ENCODE results near the gene FLNB.
A peak's percentile ranks its signal among the peaks of the same experiment; 100 is the strongest.

The FLNB gene

DNA sequence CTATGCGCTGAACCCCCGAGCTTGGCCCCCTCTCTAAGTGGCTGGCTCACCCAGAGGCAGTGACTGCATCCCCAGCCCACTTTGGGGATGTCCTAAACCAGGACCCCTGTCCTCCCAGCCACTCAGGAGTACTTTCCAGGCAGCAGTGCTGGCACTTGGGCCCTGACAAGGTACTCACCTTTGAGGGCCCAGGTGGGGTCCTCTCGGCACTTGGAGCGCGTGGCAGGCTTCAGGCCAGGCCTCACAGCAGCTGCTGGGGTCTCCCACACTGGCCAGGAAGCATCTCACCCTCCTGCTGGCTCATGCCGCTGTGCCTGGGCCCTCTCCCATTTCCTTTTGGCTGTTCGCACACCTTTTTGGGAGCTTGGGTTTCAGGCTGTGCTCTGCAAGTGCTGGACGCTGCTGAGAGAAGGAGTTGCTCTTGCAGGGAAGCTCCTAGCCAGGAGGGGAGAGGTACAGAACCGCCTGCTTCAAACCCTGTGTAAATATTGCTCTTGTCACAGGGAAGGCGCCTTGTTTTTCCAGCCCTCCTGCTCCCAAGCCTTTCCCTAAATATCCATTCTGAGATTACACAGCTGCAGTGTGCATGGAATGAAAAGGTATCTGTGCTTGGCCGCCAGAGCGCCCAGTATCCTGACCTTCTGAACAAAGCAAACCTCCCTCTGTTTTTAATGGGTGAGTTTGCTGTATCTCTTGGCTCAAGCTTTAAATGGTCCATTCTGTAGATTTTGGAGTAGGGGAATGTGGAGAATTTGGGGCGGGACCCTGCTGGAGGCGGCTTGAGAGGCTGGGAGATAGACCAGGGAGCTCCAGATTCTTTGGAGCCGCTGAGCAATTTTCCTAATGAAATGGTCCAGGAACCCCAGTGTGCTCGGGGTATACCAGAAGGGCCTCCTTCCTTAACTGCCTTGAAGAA lies 156.9 kb downstream of the FLNB start:
- DNase-seq (ENCODE audit: low spot score) = no peak

DNA sequence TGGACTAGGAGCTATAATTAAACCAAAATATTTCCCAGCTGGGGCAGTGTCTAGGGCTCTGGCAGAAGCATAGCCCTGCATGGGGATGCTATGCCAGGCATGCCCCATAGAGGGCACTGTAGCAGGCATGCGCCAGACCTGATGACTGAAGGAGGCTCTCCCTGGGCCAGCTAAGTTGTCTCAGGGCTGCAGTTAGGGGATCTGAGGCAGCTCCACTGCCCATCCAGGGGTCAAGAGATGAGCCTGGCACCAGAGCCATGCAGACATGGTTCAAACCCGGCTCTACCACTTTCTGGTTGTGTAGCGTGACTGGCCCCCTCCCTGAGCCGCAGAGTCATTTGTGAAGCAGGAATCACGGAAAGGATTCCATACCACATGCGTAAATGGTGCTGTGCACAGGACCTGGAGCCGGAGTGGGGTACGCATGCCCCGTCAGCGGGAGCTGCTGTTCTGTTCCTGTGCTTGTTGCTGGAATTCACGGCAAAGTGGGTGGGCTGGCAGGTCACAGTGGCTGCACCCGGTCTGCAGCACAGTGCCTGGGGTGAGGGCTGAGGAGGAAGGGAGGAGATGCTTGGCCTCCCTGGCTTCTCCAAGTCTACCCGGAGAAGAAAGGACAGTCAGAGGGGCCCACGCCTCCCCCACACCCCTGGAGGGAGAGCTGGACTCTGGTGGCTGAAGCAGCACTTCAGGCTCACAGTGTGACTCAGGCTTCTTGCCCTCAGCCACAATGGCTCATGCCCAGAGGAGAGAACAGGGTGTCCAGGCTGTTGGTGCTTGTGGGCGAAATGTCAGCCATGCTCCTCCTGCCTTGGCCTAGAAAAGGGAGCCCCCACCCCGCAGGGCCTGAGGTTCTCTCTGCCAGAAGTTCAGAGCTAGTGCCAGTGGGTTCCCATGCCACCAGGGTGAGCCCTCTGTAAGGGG lies 159.5 kb downstream of the FLNB start:
- DNase-seq (ENCODE audit: low spot score) = peak; percentile 91

GRCh38 chr3:58168498-58168897 lies 160.3 kb downstream of the FLNB start:
- DNase-seq (ENCODE audit: low spot score) = no peak

DNA sequence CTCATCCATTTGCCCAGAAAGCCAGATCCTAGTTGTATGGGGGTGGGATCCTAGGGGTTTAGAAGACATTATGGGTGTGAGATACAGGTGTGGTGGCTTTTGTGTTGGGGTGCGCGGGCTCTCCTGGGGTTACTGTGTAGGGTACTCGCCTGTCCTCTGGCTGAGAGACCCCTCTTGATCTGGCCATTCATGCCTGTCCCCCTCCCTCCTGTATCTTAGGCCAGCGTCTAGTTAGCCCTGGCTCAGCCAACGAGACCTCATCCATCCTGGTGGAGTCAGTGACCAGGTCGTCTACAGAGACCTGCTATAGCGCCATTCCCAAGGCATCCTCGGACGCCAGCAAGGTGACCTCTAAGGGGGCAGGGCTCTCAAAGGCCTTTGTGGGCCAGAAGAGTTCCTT lies 161.1 kb downstream of the FLNB start:
- no peak for DNase-seq (ENCODE audit: low spot score)

GRCh38 chr3:58170376-58170775 lies 162.2 kb downstream of the FLNB start:
- no peak for DNase-seq (ENCODE audit: low spot score)

- no peak for DNase-seq (ENCODE audit: low spot score)
Measured at GRCh38 chr3:58171126-58171525, 162.9 kb downstream of the FLNB start.

GRCh38 chr3:58173029-58173668 lies 164.9 kb downstream of the FLNB start:
- DNase-seq (ENCODE audit: low spot score) = no peak

GRCh38 chr3:58173669-58174398 lies 165.6 kb downstream of the FLNB start:
- DNase-seq (ENCODE audit: low spot score) = no peak

GRCh38 chr3:58175187-58175436 lies 166.9 kb downstream of the FLNB start:
- no peak for DNase-seq (ENCODE audit: low spot score)

- DNase-seq (ENCODE audit: low spot score) = peak; percentile 47
Measured at GRCh38 chr3:58175437-58176184, 167.4 kb downstream of the FLNB start.

DNA sequence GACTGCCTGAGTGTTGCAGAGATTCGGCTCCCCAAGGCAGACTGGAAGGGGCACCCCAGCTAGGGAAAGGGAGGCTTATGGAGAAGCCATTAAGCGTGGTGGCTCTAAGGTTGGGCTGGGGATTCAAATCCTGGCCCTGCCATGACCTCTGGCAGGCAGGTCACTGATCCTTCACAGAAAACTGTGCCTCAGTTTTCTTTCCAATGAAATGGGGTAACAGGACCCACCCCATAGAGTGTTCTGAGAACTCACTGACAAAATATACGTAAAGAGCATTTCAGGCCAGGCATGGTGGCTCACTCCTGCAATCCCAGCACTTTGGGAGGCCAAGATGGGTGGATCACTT lies 167.9 kb downstream of the FLNB start:
- DNase-seq (ENCODE audit: low spot score) = no peak

- no peak for DNase-seq (ENCODE audit: low spot score)
Measured at GRCh38 chr3:58176827-58177489, 168.7 kb downstream of the FLNB start.

- DNase-seq (ENCODE audit: low spot score) = peak; percentile 94
Measured at GRCh38 chr3:58177747-58178527, 169.7 kb downstream of the FLNB start.

- DNase-seq (ENCODE audit: low spot score) = no peak
Measured at GRCh38 chr3:58178528-58179234, 170.5 kb downstream of the FLNB start.

- no peak for DNase-seq (ENCODE audit: low spot score)
Measured at GRCh38 chr3:58179235-58180098, 171.2 kb downstream of the FLNB start.

- no peak for DNase-seq (ENCODE audit: low spot score)
Measured at GRCh38 chr3:58180099-58180880, 172.1 kb downstream of the FLNB start.

GRCh38 chr3:58180940-58181587 lies 172.8 kb downstream of the FLNB start:
- DNase-seq (ENCODE audit: low spot score) = no peak
